GM10266 (cell line): ENCODE results near the gene CFAP77.

Experiments used
- DNase-seq: peaks from one replicate; pipeline ENCODE4 v3.0.0; 2012; ENCODE audit errors: extremely low spot score
- TF ChIP-seq, protein P1 (sequence below): IDR thresholded peaks from 2 replicates; pipeline ENCODE4 v1.5.1; 2012; ENCODE audit warnings: mild to moderate bottlenecking, low read depth; ENCODE audit not compliant: control insufficient read depth, insufficient read depth; ENCODE audit errors: missing control alignments

The CFAP77 gene

GRCh38 chr9:132487980-132488535, 78.0 kb downstream of the CFAP77 start:
- DNase-seq, result no peak
- TF ChIP-seq, protein P1, sequence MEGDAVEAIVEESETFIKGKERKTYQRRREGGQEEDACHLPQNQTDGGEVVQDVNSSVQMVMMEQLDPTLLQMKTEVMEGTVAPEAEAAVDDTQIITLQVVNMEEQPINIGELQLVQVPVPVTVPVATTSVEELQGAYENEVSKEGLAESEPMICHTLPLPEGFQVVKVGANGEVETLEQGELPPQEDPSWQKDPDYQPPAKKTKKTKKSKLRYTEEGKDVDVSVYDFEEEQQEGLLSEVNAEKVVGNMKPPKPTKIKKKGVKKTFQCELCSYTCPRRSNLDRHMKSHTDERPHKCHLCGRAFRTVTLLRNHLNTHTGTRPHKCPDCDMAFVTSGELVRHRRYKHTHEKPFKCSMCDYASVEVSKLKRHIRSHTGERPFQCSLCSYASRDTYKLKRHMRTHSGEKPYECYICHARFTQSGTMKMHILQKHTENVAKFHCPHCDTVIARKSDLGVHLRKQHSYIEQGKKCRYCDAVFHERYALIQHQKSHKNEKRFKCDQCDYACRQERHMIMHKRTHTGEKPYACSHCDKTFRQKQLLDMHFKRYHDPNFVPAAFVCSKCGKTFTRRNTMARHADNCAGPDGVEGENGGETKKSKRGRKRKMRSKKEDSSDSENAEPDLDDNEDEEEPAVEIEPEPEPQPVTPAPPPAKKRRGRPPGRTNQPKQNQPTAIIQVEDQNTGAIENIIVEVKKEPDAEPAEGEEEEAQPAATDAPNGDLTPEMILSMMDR, result no peak

GRCh38 chr9:132488626-132489025, 78.6 kb downstream of the CFAP77 start:
- TF ChIP-seq, protein P1, result no peak
- DNase-seq, result no peak

DNA sequence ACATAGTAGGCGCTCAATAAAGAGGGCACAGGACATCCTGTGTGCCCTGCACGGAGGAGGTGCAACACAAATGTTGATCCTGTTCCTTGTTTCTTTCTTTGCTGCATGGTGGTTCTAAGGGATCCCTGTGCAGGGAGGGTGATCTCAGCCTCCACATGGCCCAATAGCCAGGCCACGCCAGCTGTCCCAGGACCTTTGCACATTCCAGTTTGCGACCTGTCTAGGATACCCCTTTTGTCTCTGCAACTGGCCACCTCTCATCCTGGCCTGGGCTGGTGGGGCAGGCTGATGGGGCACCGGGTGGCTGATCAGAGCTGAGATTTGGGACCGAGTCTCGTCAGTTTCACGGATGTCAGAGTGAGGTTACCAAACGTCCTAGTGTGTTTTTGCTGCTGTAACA, 79.5 kb downstream of the CFAP77 start:
- TF ChIP-seq, protein P1, result no peak
- no peak for DNase-seq

- DNase-seq, result no peak
- TF ChIP-seq, protein P1, result no peak
These were observed 84.8 kb downstream of the CFAP77 start for GRCh38 chr9:132494857-132495256.

GRCh38 chr9:132497731-132498130, 87.7 kb downstream of the CFAP77 start:
- DNase-seq, result no peak
- TF ChIP-seq, protein P1, result no peak

GRCh38 chr9:132498531-132499210, 88.7 kb downstream of the CFAP77 start:
- DNase-seq, result no peak
- TF ChIP-seq, protein P1, result no peak

DNA sequence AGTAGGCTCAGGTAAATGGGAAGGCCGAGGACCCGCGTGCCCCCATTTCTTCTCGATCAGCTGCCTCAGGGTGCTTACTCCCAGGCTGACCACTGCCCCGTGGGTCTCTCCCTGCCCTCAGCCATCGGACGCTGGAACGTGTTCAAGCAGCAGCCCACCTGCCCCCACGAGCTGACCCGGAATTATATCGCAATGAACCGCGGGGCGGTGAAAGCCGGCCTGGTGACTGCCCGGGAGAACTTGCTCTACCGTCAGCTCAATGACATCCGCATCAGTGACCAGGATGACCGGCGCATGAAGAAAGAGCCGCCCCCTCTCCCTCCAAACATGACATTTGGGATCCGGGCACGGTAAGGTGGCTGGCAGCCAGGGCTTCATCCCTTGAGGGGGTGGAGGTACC, 89.2 kb downstream of the CFAP77 start:
- TF ChIP-seq, protein P1, result no peak
- no peak for DNase-seq
